LHCN-M2 (cell line): Measurements from ENCODE around the gene DDIT4. TPM values are rescaled to one million over a fixed set of nuclear protein-coding genes. Genes with fewer than 3 reads are reported as not detected.
"Not testable (repeated sequence)": the region's sequence is repeated elsewhere in the genome, so short reads cannot be mapped to it uniquely, and the experiment has no call there.

Experiments used
- DNase-seq: peaks from one replicate; pipeline ENCODE4 v3.0.0-alpha.2; 2012; ENCODE audit warnings: low read depth
- total RNA-seq: library from RNA; depleted of rRNA; stranded (reverse); fragments of >200 nt; gene quantifications from 2 replicates; pipeline ENCODE4 v1.2.3, GENCODE V29; 2014

Gene DDIT4
- total RNA-seq, 1 experiment from 2014 or later, result 378 TPM

DNA sequence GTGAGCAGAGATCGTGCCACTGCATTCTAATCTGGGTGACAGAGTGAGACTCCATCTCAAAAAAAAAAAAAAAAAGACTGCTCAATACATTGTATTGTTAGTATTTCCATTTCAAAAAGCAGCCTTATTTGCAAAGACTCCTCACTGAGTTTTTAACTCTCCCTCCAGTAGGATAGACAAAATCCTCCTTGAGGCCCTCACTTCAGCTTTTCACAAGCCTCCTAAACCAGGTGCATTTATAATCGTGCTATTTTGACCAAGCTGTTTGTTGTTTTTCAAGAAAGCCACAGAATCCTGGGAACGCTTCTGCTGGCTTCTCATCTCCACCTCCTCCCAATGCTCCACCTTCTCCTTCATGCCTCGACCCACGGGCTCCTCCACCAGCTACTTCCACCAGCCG is 6.3 kb upstream of the DDIT4 start:
- no peak for DNase-seq

DNA sequence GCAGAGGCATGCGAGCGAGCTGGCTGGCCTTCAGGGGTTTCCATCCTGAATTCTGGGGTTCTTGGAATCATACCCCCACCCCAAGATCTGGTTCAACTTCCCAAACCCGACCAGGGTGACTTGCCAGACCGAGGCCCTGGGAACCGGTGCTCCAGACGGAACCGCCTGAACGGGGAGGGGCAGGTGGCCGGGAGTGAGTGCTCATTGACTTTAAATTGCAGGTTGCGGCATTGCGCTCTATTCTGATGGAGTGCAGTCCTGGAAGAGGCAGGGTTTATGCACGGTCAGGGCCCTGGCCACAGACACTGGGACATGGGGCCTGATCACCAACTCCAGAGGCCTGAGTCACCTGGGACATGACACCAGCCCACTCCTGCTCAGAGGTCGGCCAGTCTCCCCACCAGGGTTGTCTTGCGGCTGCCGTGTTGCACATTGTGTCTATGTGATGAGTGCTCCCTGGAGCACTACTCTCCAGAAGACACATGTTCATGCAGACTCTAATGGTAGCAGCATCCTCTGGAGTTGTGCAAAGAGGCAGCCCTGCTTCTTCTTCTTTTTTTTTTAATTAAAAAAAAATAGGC is 5.8 kb upstream of the DDIT4 start:
- no peak for DNase-seq

GRCh38 chr10:72268475-72269200 is 5.1 kb upstream of the DDIT4 start:
- not testable (repeated sequence) for DNase-seq

DNA sequence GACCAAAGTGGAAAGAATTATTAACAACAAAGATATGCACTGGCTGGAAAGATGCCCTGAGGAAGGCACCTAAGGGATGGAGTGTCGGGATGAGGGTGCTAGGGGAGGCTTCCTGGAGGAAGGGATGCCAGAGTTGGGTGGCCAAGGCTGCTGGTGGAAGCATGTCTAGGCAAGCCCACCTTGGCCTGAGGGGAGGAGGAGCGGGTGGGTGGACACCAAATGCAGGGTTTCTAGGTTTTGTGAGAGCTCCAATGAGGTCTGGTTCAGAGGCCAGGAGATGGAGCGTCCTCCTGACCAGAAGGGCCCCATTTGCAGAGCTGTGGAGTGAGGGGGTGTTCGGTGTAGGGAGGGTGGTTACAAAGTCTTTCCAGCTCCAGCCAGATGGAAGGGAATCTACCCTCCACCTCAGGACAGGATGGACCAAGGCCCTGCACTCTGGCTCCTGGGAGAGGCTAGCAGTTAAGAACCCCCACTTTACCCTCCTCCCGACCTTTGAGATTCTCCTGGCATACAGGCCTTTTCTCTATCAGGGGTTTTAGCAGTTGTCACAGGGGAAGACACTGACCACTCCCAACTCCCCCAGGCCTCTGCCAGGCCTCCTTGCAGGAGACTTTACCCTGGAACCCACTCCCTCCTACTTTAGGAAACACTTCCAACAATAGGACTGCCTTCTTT is 3.0 kb upstream of the DDIT4 start:
- DNase-seq, result no peak

- DNase-seq, result peak; percentile 97
Observed at GRCh38 chr10:72272689-72273409, 875 bp upstream of the DDIT4 start.

DNA sequence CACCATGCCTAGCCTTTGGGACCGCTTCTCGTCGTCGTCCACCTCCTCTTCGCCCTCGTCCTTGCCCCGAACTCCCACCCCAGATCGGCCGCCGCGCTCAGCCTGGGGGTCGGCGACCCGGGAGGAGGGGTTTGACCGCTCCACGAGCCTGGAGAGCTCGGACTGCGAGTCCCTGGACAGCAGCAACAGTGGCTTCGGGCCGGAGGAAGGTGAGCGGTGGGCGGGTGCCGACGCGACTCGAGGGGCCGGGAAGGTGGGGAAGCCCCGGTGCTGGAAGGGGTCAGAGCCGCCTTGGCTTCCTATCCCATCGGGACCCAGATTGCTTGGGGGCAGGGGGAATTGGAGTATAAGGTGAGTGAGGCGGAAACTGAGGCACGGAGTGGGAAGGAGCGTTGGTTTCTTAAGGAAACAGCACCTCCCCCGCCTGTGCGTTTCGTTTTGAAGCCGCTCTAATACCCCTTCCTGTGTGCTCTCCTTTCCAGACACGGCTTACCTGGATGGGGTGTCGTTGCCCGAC is 547 bp downstream of the DDIT4 start:
- no peak for DNase-seq

- peak; percentile 73 for DNase-seq
Observed at GRCh38 chr10:72274730-72275350, 1.1 kb downstream of the DDIT4 start.

DNA sequence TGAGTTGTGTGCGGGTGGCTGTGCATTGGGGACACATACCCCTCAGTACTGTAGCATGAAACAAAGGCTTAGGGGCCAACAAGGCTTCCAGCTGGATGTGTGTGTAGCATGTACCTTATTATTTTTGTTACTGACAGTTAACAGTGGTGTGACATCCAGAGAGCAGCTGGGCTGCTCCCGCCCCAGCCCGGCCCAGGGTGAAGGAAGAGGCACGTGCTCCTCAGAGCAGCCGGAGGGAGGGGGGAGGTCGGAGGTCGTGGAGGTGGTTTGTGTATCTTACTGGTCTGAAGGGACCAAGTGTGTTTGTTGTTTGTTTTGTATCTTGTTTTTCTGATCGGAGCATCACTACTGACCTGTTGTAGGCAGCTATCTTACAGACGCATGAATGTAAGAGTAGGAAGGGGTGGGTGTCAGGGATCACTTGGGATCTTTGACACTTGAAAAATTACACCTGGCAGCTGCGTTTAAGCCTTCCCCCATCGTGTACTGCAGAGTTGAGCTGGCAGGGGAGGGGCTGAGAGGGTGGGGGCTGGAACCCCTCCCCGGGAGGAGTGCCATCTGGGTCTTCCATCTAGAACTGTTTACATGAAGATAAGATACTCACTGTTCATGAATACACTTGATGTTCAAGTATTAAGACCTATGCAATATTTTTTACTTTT is 1.8 kb downstream of the DDIT4 start:
- peak; percentile 57 for DNase-seq

DNA sequence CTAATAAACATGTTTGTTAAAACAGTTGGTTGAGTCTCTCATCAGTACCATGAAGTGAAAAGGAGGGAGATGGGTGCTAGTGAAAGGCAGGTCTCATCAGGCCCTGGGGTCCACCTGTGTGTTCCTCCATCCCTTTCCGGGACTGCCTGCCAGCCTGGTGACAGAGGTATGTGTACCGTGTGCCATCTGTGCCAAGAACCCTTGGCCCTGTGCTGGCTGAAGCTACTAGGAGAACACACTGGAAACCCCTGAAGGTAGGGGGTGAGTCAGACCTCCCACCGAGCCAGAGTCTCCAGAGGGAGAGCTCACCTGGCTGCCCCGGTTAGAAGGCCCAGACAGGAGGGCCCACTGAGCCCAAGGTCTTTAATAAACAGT is 2.3 kb downstream of the DDIT4 start:
- no peak for DNase-seq

DNA sequence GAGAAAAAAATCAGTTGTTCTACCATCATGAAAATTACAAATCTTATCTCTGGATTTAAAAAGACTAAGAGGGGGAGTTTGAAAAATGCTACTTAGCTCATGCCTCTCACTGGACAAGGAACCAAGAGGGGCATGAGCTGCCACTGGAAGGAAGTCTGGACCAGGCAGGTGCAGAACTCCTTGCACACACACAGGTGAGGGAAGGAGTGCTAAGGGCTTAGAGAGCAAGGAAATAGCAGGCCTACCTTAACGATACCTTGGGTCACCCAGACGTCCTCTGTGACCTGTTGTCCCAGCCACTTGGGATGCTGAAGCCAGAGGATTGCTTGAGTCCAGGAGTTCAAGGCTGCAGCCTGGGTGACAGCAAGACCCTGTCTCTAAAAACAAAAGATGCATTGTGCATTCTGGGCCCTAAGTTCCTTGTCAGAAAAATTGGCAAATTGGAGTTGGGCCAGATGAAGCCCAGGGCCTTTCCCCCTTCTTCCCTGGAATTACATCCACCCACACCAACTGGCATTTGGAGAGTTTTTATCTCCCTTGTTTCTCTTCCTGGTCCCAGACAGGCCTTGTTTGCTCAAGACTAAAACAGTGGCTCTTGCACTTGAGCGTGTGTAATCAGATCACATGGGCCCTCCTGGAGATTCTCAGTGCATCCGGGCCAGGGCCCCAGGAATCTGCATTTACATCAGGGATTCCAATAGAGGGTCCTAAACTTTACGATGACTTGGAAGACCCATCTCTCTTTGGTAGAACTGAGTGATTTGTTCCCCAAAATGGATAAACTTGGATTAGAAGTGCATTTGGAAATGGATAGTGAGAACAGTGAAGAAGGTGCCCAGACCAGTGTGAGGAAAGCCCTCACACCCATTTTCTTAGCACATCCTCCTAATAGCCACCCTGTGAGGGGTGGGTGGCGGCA is 3.0 kb downstream of the DDIT4 start:
- peak; percentile 85 for DNase-seq

GRCh38 chr10:72277340-72277995 is 3.7 kb downstream of the DDIT4 start:
- peak; percentile 69 for DNase-seq

GRCh38 chr10:72277996-72278667 is 4.4 kb downstream of the DDIT4 start:
- peak; percentile 22 for DNase-seq

DNA sequence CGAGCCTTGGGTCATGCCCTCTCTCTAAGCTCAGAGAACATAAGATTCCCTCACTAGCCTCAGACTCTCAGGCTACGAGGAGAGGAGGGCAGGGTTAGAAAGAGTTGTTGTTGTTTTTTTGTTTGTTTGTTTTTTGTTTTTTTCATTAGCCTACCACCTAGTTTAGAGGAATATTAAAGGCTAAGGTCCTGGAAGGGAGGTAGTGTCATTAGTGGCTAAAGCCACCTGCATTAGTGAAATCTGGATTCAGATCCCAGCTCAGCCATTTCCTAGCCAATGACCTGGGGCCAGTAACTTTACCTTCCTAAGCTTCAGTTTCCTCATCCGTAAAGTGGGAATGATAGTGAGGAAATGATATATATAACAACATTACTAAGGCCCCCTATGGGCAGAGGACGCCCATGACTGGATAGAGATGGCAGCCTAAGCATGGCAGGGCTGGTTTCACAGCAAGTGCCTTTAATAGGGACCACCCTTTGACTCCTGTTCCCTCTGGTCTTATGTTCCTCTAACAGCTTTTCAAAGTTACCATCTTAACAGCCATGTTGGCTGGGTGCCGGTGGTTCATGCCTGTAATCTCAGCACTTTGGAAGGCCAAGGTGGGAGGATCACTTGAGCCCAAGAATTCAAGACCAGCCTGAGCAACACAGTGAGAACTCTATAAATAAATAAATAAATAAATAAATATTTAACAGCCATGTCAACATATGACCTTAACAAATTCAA is 5.1 kb downstream of the DDIT4 start:
- DNase-seq, result no peak

DNA sequence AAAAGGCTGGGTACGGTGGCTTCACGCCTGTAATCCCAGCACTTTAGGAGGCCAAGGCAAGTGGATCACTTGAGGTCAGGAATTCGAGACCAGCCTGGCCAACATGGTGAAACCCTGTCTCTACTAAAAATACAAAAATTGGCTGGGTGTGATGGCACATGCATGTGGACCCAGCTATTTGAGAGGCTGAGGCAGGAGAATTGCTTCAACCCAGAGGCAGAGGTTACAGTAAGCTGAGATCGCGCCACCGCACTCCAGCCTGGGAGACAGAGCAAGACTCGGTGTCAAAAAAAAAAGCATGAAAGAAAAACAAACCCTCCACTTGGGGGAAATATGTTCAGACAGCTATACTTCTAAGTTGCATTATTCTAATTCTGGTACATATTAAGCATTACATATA is 5.9 kb downstream of the DDIT4 start:
- not testable (repeated sequence) for DNase-seq

DNA sequence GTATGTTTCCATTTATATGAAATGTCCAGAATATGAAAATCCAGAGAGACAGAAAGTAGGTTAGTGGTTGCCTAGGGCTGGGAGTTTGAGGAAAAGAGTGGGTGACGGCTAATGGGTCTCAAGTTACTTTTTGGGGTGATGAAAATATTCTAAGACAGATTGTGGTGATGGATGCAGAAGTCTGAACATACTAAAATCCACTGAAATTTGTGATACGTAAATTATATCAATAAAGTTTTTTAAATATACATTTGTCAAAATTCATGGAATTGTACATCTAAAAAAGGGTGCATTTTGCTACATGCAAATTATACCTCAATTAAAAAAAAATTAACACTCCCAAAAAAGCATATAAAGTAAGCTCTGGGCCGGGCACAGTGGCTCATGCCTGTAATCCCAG is 9.4 kb downstream of the DDIT4 start:
- DNase-seq, result no peak

DNA sequence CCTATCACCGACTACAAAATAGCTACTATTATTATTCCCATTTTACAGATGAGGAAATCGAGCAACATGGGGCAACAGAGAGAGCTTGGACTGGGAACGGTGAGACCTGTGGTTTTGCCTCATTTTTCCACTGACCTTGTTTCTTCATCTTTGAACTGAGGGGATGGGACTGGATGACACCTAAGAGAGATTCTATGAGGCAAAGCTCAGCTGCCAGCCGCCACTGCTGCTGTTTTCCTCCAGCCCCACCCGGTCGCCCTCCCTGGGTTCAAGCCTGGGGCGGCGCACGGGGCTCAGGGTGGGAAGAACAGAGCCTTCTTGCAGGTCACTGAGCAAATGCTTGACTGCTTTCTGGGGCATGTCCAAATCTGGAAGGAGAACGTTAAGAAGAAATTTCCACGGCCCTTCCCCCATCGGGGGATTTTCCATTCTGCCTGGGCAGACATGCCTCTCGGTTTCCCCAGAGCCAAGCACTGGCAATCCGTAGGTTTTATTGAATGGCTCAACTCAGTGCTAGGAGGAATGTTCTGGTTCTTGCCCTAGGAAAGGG is 12.3 kb downstream of the DDIT4 start:
- no peak for DNase-seq

DNA sequence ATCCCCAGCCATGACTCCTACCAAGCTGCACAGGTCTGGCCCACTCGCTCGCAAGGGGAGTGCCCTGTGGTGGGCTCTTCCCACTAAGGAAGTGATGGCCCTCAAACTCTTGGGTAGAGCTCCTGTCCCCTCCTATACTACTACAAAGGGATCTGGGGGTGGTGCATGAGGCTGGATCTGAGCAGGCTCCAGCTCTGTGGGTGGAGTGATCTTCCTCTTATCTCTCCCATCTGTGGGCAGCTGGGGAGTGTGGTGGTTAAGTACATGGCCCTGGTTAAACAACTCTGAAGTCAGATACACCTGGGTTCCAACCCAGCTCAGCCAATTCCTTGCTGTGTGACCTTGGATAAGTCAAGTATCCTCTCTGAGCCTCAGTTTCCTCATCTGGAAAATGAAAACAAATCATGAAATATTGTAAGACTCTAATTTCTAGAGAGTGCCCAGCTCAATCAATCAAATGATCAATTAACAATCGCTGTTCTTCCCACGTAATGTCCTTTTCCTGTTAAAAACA is 17.4 kb downstream of the DDIT4 start:
- DNase-seq, result no peak
